Activated gamma-delta T cell (primary cell): ENCODE data around the gene FKBP1C.
"Not testable (repeated sequence)": the region's sequence is repeated elsewhere in the genome, so short reads cannot be mapped to it uniquely, and the experiment has no call there.

Source experiments
- DNase-seq: peaks from one replicate; lab custom pipeline; 2025; lab: John Stamatoyannopoulos, UW
- total RNA-seq, 2 donors: gene quantifications; one replicate each; lab custom pipeline; 2026; lab: John Stamatoyannopoulos, UW

The FKBP1C gene
- total RNA-seq, result 0.31 to 0.36 reads per million in 2 donors

- not testable (repeated sequence) for DNase-seq
These were observed at the start of gene FKBP1C for GRCh38 chr6:63211343-63211742. FKBP1C (plus strand) TSS chr6:63211469.

- DNase-seq, result peak; percentile 9
These were observed 47.0 kb upstream of the FKBP1C start for GRCh38 chr6:63164047-63164803.

- DNase-seq, result no peak
These were observed 37.1 kb upstream of the FKBP1C start for GRCh38 chr6:63174173-63174572.

- no peak for DNase-seq
These were observed 35.1 kb upstream of the FKBP1C start for GRCh38 chr6:63176181-63176580.

- DNase-seq, result no peak
These were observed 30.9 kb upstream of the FKBP1C start for GRCh38 chr6:63180367-63180766.

GRCh38 chr6:63186970-63187369 is 24.3 kb upstream of the FKBP1C start:
- no peak for DNase-seq

- no peak for DNase-seq
These were observed 22.4 kb upstream of the FKBP1C start for GRCh38 chr6:63188828-63189227.

- DNase-seq, result no peak
These were observed 17.9 kb upstream of the FKBP1C start for GRCh38 chr6:63193324-63193723.

GRCh38 chr6:63197741-63198140 is 13.5 kb upstream of the FKBP1C start:
- no peak for DNase-seq

- no peak for DNase-seq
These were observed 2.1 kb downstream of the FKBP1C start for GRCh38 chr6:63213325-63213724.

GRCh38 chr6:63214816-63215215 is 3.5 kb downstream of the FKBP1C start:
- no peak for DNase-seq

GRCh38 chr6:63224179-63224578 is 12.9 kb downstream of the FKBP1C start:
- no peak for DNase-seq

- DNase-seq, result not testable (repeated sequence)
These were observed 14.7 kb downstream of the FKBP1C start for GRCh38 chr6:63225987-63226386.

- DNase-seq, result not testable (repeated sequence)
These were observed 16.9 kb downstream of the FKBP1C start for GRCh38 chr6:63227928-63228894.

GRCh38 chr6:63230027-63230426 is 18.8 kb downstream of the FKBP1C start:
- not testable (repeated sequence) for DNase-seq

GRCh38 chr6:63230511-63230910 is 19.2 kb downstream of the FKBP1C start:
- DNase-seq, result not testable (repeated sequence)

- DNase-seq, result no peak
These were observed 25.1 kb downstream of the FKBP1C start for GRCh38 chr6:63236398-63236817.

- no peak for DNase-seq
These were observed 34.2 kb downstream of the FKBP1C start for GRCh38 chr6:63245420-63245819.

- DNase-seq, result no peak
These were observed 34.6 kb downstream of the FKBP1C start for GRCh38 chr6:63245909-63246308.

GRCh38 chr6:63246581-63246980 is 35.3 kb downstream of the FKBP1C start:
- DNase-seq, result no peak

GRCh38 chr6:63249875-63250482 is 38.7 kb downstream of the FKBP1C start:
- no peak for DNase-seq

- no peak for DNase-seq
These were observed 47.9 kb downstream of the FKBP1C start for GRCh38 chr6:63259153-63259552.
